ENCODE results near the gene CTBS.

- no peak for TF ChIP-seq SUZ12 (IDR thresholded peaks at IDR 0.05; ENCODE audit: extremely low read depth, insufficient read depth, insufficient read length)
- TF ChIP-seq YY1 (IDR thresholded peaks at IDR 0.05; ENCODE audit: insufficient read depth, insufficient read length): no peak
- TF ChIP-seq ZNF274 (IDR thresholded peaks at IDR 0.05; ENCODE audit: low read depth, low read length): no peak
Observed at GRCh38 chr1:84509029-84509428, 65.2 kb downstream of the CTBS start.

All from NT2/D1 (cell line).